H1 (cell line): Measurements from ENCODE around the gene BCAR3. TPM values are rescaled to one million over a fixed set of nuclear protein-coding genes. Genes with fewer than 3 reads are reported as not detected.

ENCODE experiments used
- BCL11A ChIP-seq, 2 experiments: IDR thresholded peaks; one replicate each; pipeline ENCODE4 v1.6.1; 2011; ENCODE audit warnings: low read depth in 2 of 2, low read length in 2 of 2, mild to moderate bottlenecking in 2 of 2
- CHD2 ChIP-seq: IDR thresholded peaks from 2 replicates; pipeline ENCODE4 v1.6.1; 2012; ENCODE audit warnings: low read length, improper control_type of control experiment
- polyA plus RNA-seq, 7 experiments: library from polyadenylated mRNA; depleted of rRNA in 3 of 7; stranded (reverse) in 5 of 7; unstranded in 2 of 7; fragments of >200 nt in 5 of 7; fragments of 200-250 nt in 2 of 7; gene quantifications; 1 replicate in 5 of 7; 2 replicates in 1 of 7; 4 replicates in 1 of 7; pipeline versions ENCODE4 v1.2.1 to v1.2.3, GENCODE V29; 2011 to 2013; ENCODE audit warnings: missing spikeins in 2 of 7, mixed read lengths in 2 of 7
- total RNA-seq: library from RNA; stranded (reverse); fragmentation: NEBNext Ultra II Directional; extraction: Animal tissue kit (Norgen Biotek cat#: 25700); gene quantifications from 2 replicates; pipeline ENCODE4 v1.2.1, GENCODE V29; 2021
- TF ChIP-seq, protein P1 (sequence below): IDR thresholded peaks from 2 replicates; pipeline ENCODE4 v1.6.1; 2012; ENCODE audit warnings: inconsistent platforms
- TF ChIP-seq, protein P2 (sequence below): IDR thresholded peaks from 2 replicates; pipeline ENCODE4 v1.6.1; 2011; ENCODE audit warnings: low read length, improper control_type of control experiment

Gene BCAR3
- total and polyA plus RNA-seq, 2 of the 8 experiments (the other 6 are each of a cell fraction or from before 2014, with no cell fraction given) = 5.6 to 9.2 TPM

DNA sequence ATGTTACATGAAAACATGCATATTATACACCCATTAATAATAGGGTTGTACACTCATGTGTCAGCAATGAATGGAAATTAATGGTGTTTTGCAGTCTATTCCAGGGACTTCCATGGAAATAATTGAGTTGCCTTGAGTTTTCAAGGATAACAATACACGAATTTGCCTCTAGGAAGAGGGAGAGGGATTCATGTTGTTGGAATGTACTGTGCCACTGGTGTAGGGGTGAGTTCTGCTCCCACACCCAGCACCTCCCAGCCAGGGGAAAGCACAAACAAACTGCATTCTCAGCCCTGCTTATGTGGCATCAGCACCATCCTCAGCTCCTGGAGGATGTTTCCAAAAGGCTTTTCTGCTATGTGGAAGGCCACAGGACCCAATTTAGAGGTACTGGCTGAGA lies 57.8 kb downstream of the BCAR3 start (continued):
- TF ChIP-seq, protein P1, sequence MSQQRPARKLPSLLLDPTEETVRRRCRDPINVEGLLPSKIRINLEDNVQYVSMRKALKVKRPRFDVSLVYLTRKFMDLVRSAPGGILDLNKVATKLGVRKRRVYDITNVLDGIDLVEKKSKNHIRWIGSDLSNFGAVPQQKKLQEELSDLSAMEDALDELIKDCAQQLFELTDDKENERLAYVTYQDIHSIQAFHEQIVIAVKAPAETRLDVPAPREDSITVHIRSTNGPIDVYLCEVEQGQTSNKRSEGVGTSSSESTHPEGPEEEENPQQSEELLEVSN = no peak
- no peak for TF ChIP-seq CHD2
- TF ChIP-seq BCL11A (IDR thresholded peaks at IDR 0.05; ENCODE audit: low read depth in 2 of 2, low read length in 2 of 2) = no peak
- TF ChIP-seq, protein P2, sequence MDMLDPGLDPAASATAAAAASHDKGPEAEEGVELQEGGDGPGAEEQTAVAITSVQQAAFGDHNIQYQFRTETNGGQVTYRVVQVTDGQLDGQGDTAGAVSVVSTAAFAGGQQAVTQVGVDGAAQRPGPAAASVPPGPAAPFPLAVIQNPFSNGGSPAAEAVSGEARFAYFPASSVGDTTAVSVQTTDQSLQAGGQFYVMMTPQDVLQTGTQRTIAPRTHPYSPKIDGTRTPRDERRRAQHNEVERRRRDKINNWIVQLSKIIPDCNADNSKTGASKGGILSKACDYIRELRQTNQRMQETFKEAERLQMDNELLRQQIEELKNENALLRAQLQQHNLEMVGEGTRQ = no peak
